HG03520 (cell line): ENCODE measurements around the gene NGEF.
"Not testable (repeated sequence)": the region's sequence is repeated elsewhere in the genome, so short reads cannot be mapped to it uniquely, and the experiment has no call there.

Source experiments
- ATAC-seq: cut with Tn5 transposase; IDR thresholded peaks from one replicate; pipeline ENCODE4 v1.9.1; 2021; ENCODE audit warnings: mild to moderate bottlenecking, moderate library complexity; ENCODE audit not compliant: unreplicated experiment

The NGEF gene

GRCh38 chr2:232929303-232930058 is 83.6 kb downstream of the NGEF start:
- ATAC-seq = no peak

GRCh38 chr2:232928551-232929302 is 84.3 kb downstream of the NGEF start:
- ATAC-seq = no peak

- no peak for ATAC-seq
Measured at GRCh38 chr2:232927793-232928550, 85.1 kb downstream of the NGEF start.

DNA sequence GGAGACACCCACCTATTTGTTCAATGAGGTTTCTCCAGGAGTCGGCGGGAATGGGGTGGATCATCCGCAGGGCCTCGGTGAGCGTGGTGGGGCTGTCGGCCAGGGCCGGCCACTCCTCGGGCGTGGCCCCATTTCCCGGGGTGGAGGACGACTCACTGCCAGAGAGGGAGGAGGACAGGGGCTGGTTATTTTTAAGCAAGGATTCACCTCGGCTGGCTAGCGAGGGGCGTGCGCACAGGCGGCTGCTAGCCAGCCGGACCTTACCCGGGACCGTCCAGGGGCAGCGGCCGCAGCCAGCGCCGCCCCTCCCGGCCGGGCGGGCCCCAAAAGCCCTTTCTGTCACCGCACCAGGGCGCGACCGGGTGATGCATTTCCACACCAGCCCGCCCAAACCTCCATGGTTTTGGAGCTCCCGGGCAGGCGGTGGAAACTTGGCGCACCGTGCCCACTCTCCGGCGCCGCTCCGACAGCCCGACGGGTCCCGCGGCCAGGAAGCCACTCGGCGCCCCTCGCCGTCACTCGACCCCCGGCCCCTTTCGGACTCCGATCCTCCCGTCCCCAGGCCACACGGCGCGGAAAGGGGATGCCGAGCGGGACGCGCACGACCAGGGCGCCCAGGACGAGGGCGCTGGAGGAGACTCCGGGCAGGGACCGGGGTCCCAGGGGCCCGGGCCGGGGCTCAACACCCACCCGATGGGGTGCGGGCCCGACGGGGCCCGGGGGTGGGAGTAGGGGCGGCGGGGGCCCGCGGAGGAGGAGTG is 85.8 kb downstream of the NGEF start:
- no peak for ATAC-seq

DNA sequence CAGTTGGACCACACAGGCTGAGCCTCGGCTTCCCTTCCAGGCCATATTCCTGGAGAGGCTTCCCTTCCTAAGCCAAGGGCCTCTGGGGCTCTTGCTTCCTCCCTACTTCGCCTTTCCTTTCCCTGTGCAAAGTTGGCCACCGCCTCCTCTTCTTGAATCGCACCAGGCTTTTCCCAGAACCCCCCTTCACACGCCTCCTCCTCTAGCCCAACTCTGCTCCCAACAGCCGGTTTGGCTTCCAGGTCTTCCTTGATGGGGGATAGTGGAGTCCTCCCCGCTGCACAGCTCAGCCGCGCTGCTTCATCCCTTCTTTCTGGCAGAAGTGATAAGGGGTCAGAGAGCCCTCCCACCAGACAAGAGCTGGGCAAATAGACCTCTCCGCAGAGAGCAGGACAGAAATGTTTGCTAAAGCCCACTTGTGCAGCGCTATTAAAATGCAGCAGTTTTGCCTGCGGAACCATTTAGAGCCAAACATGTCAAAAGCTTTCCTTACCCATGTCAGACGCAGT is 86.6 kb downstream of the NGEF start:
- no peak for ATAC-seq

DNA sequence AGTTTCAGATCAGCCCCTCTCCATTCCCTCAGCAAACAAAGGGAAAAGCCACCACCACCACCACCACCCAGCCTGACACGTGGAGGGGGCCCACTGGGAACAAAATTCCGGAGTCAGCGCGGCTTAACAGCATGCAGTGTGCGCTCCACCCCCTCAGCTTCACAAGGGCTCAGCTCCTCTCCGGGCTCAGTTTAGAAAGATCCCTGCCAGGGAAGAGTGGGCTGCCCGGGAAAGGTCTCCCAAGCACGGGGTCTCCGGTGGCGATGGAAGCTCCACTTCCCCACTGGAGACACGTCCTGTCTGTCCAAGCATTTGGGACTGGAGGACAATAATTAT is 87.3 kb downstream of the NGEF start:
- no peak for ATAC-seq

DNA sequence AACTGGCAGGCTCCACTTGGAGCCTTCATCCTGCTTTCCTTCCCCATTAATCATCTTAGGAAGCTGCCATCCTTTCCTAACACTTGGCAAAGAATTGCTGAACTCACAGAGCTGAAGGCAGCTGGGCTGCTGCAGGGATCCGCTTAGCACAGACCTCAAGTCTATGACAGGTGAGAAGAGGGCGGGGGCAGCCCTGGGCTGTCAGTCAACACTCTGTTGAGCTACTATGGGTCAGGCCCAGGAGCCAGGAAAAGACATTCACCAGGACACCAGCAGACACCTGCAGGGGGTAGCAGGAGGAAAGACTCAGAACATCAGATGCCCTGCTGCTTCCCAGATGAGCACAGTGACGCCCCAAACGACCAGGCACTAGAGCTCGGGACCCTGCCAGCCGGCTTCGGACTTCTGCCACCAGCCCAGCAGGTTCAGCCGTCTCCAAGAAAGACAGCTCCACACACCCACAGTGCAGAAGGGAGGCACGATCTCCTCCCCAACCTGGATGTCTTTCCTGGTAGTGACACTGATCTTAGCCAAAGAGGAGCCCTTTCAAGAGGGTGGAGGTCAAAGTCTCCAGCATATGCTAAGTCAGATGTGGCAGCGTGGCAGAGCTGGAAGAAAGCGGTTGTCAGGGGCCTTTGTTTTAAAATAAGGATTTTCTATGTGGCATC is 87.8 kb downstream of the NGEF start:
- ATAC-seq = no peak

DNA sequence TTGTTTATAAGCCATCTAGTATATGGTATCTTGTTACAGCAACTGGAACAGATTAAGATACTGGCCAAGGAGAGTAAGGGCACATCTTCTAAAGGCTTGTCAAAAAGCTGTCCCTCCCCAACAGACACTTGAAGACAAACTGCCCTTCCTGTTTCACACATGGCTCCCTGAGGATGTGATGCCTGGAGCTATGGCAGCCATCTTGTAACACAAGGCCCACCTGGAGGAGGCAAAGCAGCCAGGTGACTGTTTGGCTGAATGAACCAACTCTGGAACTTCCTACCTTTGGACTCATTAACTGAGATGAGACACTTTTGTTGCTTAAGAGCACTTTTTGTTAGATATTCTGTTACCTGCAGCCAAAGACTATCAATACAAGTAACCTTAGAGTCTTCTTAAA is 88.6 kb downstream of the NGEF start:
- no peak for ATAC-seq

- ATAC-seq = no peak
Measured at GRCh38 chr2:232920760-232921159, 92.3 kb downstream of the NGEF start.

DNA sequence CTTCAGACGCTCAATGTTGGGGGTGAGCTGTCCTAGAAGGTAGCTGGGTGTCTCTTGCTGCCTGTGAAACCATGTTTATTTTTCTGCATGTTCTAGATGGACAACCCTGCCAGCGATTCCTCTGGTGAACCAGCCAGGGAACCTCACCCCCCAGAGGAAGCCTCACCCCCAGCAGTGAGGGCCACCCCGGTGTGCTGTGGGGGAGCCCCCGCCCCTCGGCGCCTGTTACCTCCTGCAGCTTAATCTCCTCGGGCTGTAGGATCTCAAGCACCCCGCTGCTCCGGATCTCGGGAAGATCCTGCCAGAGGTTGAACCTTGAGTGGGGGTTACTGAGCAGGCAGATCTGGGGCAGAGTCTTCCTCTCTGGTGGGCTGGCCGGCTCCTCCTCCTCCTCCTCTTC is 93.0 kb downstream of the NGEF start:
- ATAC-seq = no peak

DNA sequence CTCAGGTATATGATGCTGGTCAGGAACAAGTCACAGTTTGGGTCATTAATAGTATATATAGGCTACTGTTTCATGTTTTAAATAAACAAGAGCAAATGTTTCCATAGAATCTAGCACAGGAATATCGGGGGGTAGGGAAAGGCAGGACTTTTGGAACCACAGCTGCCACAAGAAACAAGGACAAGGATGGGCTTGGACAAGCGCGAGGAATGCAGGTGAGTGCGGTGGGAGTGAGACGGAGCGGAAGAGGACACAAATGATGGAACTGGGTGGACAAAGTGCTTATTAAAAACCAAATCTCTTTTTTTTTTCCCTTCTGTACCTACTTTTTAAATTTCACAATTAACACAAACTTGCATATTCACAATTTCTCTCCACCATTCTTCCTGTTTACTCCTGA is 93.9 kb downstream of the NGEF start:
- ATAC-seq = no peak

DNA sequence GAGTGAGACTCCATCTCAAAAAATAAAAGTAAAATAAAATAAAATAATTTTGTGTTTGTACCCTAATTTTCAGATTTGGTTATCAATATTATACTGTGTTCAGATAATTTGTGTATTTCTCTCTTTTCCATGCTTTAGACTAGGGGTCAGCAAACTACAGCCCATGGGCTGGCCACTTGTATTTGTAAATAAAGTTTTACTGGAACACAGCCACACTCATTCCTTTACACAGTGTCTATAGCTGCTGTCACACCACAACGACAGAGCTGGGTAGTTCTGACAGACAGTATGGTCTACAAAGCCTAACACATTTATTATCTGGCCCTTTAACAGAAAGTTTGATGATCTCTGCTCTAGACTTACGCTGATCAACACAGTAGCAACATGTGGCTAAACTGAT is 99.2 kb downstream of the NGEF start:
- no peak for ATAC-seq

GRCh38 chr2:232911712-232912277 is 101.3 kb downstream of the NGEF start:
- ATAC-seq = no peak

- ATAC-seq = no peak
Measured at GRCh38 chr2:232910376-232910775, 102.7 kb downstream of the NGEF start.

DNA sequence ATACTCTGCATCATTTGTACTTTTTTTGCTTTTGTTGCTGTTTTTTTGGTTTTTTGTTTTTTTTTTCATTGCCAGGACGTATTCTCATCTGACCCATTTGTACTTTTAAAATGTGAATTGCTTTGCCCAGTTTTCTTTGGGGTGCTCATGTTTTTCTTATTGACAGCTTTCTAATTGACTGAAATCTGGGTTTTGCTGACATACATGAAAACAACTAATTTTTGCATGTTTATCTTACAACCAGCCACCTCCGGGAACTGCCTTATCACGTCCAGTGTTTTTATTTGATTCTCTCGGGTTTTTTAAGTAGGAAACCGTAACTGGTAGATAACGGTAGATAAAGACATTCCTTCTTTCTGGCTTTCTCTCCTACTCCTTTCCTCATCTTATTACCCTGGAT is 104.4 kb downstream of the NGEF start:
- ATAC-seq = no peak

DNA sequence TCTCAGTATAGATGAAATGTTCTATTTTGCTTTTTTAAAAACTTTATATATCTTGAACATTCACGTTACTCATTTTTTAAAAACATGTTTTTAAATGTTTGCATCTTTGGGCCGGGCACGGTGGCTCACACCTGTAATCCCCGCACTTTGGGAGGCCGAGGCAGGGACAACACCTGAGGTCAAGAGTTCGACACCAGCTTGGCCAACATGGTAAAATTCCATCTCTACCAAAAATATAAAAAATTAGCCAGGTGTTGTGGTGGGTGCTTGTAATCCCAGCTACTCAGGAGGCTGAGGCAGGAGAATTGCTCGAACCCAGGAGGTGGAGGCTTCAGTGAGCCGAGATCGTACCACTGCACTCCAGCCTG is 105.4 kb downstream of the NGEF start:
- not testable (repeated sequence) for ATAC-seq

DNA sequence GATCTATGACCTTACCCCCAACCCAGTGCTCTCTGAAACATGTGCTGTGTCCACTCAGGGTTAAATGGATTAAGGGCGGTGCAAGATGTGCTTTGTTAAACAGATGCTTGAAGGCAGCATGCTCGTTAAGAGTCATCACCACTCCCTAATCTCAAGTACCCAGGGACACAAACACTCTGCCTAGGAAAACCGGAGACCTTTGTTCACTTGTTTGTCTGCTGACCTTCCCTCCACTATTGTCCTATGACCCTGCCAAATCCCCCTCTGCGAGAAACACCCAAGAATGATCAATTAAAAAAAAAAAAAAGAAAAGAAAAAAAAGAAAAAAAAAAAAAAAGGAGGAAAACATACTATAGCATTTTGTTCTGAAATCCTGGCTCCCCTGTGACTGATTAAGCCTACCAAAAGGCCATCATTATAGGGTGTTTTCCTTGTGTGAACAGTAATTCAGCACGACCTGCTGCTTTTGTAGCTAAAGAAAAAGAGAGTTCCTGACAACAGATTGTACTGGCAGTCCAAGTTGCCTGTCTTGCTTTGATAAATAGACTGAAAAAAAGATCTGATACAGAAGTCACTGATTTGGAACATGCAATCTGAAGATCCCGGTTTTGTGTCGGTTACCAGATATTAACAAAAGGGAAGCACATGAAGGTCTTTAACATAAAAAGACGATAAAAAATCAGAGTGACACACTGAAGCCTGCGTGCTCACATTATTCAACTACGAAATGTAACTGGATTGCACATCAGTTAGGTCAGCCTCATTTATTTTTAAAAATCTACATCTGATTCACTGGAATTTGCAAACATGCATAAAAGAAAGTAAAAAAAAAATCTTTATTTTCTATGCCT is 106.0 kb downstream of the NGEF start:
- not testable (repeated sequence) for ATAC-seq

GRCh38 chr2:232903989-232904388 is 109.1 kb downstream of the NGEF start:
- ATAC-seq = no peak
